C4-2B (cell line): ENCODE data around the gene CRIP2.

Experiments used
- H3K27ac ChIP-seq: fragments of 450-650 bp; 2 replicates; pipeline ENCODE4 v1.5.1; 2017
- CTCF ChIP-seq: fragments of 450-650 bp; conservative IDR thresholded peaks from 2 replicates; pipeline ENCODE4 v1.5.1; 2017; ENCODE audit warnings: mild to moderate bottlenecking
- ZFX ChIP-seq: fragments of 450-650 bp; IDR thresholded peaks from 2 replicates; pipeline ENCODE4 v1.6.1; 2017

Gene CRIP2

GRCh38 chr14:105480807-105481801 is 6.5 kb downstream of the CRIP2 start:
- peak overlapping the region; percentile 91 for H3K27ac ChIP-seq

GRCh38 chr14:105481886-105482457 is 7.4 kb downstream of the CRIP2 start:
- H3K27ac ChIP-seq: peak overlapping the region; percentile 91
- TF ChIP-seq CTCF (no peak), ZFX (no peak)

More at GRCh38 chr14:105480807-105481801, 6.5 kb downstream of the CRIP2 start:
- peak; percentile 99 for TF ChIP-seq CTCF
- TF ChIP-seq ZFX: no peak

GRCh38 chr14:105482486-105483110 is 8.0 kb downstream of the CRIP2 start:
- peak overlapping the region; percentile 91 for H3K27ac ChIP-seq
- TF ChIP-seq ZFX (no peak), CTCF (no peak)

GRCh38 chr14:105483300-105484068 is 8.9 kb downstream of the CRIP2 start:
- peak overlapping the region; percentile 91 for H3K27ac ChIP-seq
- no peak for TF ChIP-seq ZFX
- no peak for TF ChIP-seq CTCF

- TF ChIP-seq ZFX: no peak
- H3K27ac ChIP-seq: peak overlapping the region; percentile 91
Measured at GRCh38 chr14:105484069-105484996, 9.7 kb downstream of the CRIP2 start.

- no peak for TF ChIP-seq ZFX
- no peak for TF ChIP-seq CTCF
- no peak overlapping the region for H3K27ac ChIP-seq
Measured at GRCh38 chr14:105484997-105485393, 10.4 kb downstream of the CRIP2 start.
